Activated CD4-positive, alpha-beta T cell treated with anti-CD3 and anti-CD28 coated beads, Interleukin-2, Interleukin-4, amounts not matched to agents 100 ng/mL and 50 ng/mL, durations not matched to agents 16 hours and 8 hours (primary cell): ENCODE results near the gene CACNB3.

Experiments used
- DNase-seq: peaks from one replicate; pipeline ENCODE4 v3.0.0-alpha.2; 2020; ENCODE audit warnings: low spot score

The CACNB3 gene

DNA sequence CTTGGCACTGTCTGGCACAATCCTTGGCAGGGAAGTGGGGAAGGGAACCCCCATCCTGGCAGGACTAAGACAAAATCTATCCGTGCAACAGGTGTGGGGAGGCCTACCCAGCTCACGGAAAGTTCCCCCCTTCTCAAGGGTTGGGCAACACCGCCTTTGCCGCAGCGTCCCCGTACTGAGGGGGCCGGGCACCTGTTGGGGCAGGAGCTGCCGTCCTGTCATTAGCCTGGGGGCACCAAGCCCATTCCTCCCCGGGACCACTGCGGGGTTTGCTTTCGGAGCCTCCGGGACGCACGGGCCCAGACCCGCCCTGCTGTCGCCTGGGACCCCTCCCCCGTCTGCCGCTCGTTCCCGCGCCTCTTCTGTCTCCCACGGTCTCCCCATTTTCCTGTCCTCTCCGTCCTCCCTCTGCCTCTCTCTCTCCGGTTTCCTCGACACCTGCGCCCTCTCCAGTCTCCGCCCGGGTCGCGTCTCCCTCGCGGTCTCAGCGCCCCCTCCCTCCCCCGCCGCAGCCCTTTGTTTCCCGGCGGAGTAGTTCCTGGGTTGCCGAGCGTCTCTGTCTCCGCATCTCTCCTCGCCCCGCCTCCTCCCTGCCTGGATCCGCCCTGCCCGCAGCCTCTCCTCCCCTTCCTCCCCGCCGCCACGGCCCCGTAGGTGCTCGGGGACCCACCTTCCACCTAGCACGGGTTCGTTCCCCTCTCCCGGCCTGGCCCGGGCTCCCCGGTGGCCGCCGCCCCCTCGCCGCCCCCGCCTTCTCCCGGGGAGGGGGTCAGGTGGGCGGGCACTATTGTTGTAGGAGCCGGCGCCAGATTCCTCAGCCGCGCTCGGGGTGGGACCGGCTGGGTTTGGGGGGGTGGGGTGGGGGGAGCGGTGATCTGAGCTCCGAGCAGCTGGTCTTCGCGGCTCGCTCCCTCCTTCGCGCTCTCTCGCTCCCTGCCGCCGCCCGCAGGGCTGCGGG, at the start of gene CACNB3:
Gene CACNB3, plus strand, starts transcription at position 624 of the 958 bp plus-strand sequence. CDS start 434 bp downstream, outside the sequence.
- peak; percentile 60 for DNase-seq

DNA sequence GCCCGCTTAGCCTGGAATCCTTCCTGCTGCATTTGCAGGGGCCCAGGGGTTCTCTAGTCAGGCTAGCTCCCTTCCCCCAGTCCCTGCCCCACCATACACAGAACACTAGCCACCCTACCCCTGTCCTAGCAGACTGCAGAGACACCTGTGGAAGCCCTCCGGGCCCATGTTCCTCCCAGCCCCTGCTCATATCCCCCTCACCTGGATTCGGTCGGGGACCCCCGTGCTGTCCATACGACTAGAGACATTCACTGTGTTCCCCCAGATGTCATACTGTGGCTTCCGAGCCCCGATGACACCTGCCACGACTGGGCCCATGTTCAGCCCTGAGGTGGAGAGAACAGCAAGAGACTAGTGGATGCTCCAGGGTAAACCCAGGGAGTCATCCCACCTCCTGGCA, 49.6 kb upstream of the CACNB3 start:
- DNase-seq = no peak

DNA sequence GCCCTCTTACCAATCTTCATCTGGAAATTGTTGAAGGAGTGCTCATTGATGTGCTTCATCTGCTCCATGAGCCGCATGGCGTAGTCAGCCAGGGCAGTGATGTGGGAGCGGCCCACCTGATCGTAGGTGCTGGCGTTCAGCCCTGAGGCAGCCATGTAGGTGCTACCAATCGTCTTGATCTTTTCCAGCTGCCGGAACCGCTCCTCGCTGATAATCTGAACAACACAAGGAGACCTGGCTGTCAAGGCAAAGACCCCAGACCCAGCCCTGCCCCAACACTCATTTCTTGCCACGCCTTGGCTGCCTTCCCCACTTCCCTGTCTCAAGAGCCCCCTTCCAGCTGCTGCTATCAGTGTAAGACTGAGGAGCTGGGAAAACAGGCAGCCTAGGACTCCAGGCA, 47.5 kb upstream of the CACNB3 start:
- no peak for DNase-seq

- DNase-seq = no peak
Measured at GRCh38 chr12:48771588-48772112, 46.6 kb upstream of the CACNB3 start.

DNA sequence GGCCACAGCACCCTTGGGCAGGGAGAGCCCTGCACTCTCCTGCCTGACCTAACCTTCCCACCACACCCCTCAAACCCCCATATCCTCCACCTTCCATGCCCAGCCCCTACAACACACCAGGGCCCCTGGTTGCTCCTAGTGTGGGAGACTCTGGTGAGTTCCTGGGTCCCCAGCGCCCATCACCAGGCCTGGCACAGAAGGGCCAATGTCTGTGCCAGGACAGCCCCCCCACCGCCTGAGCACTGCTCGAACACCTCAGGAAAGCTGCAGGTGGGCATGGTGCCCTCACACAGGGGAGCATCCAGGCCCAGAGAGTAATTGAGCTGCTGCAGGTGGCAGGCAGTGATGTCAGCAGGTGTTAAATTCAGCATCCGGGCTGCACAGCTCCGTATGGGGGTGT, 44.6 kb upstream of the CACNB3 start:
- no peak for DNase-seq

GRCh38 chr12:48774516-48774915, 43.8 kb upstream of the CACNB3 start:
- no peak for DNase-seq

- no peak for DNase-seq
Measured at GRCh38 chr12:48775299-48775698, 43.0 kb upstream of the CACNB3 start.

DNA sequence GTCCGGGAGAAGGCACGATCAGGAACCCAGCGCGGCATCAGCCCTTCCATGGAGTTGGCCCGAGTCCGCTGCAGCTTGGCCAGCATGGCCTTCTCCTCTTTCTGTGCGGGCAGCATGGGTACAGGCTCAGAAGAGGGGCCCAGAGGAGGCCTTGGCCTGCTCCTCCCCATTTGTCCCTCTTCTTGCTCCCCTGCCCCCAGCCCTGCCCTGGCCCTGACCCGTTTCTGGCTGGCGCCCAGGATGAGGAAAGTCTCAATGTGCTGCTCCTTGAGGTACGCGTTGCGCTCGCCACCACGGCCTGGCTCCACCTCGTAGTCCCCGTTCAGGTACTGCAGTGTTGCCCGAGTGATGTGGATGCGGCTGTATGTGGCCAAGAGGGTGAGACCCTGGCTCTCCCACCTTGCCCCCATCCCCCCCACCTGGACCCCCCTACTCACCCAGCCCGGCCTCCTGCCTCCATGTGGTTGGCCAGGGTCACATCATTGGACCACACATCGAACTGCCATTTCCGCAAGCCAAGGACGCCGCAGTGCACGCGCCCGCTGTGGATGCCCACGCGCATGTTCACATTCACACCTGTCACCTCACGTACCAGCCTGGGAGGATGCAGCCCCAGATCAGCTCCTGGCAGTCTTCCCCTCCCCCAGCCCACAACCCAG, 42.2 kb upstream of the CACNB3 start:
- DNase-seq = no peak

DNA sequence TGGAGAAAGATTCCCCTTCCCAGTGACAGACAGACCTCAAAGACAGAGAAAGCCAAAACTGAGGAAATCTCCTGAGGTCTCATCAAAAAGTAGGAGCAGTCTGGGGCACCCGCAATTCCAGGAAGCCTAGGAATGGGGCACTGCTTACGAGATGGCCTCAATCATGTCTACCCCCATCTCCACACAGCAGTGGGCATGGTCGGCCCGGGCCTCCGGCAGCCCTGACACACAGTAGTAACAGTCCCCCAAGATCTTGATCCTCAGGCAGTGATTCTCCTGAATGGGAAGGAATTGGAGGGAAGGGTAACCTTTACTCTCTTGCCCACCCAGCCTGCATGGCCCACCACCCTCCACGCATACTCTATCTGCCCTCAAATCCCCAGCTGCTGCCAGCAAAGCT, 41.3 kb upstream of the CACNB3 start:
- no peak for DNase-seq

DNA sequence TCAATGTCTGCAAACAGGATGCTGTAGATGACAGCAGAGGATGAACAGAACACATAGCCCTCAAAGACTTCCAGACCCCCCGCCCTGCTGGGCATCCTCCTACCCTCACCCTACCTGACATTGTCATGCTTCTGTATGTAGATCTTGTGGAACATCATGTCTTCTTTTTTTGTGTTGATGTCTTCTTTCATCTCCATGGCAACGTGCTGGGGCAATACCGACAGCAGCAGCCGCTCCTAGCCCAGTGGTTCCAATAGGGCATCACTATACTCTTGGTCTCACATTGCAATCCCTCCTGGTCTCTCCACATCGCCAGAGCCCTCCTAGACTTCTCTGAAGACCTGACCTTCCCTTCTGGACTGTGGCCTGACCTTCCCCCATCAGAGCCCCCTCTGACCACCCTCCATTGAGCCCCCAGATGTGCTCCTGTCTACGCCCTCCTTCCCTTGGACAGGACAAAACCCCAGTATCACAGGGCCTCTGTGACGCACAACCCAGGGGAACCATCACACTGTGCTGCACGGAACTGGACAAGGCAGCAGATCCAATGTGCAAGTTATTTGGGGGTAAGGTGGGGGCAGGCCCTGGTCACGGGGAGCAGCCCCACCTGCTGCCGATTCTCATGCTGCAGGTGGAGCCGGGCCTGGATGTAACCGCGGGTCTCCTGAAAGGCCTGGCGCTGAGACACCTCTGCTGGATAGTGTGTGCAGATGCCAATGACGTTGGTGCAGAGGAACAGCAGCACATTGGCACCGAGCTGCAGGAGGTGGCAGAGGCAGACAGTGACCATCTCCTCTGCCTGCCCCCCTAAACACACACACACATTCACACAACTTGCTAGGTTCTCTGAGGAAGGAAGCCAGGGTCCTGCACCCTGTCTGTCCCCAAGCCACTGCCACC, 40.5 kb upstream of the CACNB3 start:
- DNase-seq = no peak

GRCh38 chr12:48779869-48780268, 38.4 kb upstream of the CACNB3 start:
- DNase-seq = no peak

DNA sequence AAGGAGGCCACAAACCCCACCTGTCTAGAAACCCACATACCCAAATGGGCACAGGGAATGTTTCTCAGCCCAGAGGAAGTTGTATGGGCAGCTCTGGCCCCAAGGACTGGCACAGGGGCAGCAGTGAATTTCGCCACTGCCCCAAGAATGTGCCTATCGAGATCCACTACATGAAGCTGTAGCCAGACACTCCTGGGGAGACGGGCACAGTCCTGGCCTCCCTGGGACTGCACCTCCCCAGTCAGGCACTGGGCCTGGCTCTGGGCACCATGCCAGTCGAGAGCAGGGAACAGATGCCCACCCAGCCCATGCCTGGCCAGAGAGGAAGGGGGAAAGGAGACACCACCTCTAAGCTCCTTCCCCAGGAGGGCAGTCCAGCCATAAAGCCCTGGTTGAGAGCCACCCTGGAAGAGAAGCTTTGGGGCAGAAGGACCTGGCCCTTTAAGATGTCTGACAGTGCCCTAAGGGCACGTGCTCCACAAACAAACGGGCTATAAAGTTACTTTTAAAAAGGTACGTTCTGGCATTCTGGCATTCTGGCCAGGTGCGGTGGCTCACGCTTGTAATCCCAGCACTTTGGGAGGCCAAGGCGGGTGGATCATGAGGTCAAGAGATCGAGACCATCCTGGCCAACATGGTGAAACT, 37.8 kb upstream of the CACNB3 start:
- DNase-seq = no peak

GRCh38 chr12:48781750-48782456, 36.4 kb upstream of the CACNB3 start:
- DNase-seq = no peak

DNA sequence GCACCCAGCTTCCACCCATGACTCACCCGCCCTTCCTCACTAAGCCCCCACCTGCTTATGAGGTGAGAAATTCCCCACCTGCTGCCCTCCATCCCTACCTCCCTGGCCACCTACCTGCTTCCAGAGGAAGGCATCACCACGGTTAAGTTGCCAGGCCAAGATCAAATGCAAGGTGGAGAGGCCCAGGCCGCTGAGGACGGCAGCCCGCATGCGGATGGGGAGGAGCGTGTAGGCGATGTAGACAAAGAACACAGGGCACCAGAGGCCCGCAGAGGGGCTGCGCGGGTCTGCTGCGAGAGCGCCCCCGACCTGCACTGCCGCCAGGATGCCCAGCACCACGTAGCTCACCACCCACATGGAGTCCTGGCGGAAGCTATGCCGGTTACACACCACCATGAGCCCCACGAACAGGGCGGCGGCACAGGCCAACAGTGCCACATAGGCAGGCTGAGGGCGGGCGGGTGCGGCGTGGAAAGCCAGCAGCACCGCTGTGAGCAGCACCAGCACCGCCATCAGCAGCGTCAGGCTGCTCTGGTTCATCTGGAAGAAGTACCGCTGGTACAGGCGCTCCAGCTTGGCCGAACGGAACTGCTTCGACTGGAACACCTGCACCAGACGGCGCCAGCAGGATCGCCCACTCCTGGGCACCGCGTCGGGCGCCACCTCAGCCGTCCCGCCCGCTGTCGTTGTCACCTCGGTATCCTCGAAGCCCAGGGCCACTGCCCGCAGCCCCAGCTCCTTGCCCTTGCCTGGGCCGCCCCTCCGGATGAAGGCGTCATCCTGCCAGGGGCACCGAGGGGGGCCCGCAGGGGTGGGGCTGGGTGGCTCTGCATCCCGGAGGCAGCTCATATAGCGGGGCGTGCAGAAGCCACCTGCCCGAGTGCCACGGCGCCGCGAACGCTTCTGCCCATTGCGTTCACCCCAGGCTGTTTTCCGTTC, 35.6 kb upstream of the CACNB3 start:
- no peak for DNase-seq

DNA sequence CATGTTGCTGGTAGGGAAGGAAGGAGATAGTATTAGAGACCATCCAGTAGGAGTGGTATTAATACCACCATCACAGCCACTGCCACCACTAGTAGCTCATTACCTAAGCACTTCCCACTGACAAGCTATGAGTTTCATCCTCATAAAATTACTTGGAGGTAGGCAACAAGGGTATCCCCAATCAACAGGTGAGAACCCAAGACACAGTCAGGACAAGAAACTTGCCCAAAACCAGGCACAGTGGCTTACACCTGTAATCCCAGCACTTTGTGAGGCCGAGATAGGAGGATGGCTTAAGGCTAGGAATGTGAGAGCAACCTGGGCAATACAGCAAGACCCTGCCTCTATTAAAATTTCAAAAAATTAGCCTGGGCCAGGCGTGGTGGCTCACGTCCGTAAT, 34.9 kb upstream of the CACNB3 start:
- DNase-seq = no peak

DNA sequence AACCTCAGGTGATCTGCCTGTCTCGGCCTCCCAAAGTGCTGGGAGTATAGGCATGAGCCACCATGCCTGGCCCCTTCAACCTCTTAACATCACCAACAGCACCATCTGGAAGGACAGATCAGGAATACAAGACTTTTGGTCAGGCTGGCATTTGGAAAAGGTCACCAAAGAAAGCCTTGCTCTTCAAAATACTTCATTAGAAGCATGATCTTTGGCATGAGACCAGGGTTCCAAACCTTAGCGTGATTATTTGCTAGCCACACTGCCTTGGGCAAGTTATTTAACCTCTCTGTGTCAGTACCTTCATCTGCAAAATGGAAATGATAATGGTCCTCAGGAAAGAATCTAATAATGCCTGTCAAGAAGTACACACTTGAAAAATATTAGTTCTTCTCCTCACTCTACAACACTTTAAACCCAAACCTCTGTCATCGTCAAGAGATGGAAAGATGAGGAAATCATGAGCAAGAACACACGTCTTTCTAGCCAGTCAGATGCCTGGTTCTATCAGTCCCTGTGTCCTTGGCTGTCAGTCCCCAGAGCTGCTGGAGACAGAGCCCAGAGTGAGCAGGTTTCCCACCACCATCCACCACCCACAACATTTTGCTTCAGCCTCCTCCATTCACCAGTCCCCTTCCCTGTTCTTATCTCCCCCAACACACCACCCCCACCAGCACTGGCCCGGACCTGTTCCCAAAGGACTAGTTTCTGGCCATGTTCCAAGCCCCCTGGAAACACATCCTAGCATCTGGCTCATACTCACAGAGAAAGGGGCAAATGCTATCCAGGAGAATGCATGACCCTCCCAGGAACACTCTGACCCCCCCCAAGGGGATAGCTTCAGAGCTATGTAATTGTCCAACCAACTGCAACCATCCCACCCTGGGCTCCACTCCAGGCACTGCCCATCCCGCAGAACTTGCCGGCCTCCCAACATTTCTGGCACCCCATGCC, 31.4 kb upstream of the CACNB3 start:
- no peak for DNase-seq

- DNase-seq = no peak
Measured at GRCh38 chr12:48787791-48788523, 30.3 kb upstream of the CACNB3 start.

DNA sequence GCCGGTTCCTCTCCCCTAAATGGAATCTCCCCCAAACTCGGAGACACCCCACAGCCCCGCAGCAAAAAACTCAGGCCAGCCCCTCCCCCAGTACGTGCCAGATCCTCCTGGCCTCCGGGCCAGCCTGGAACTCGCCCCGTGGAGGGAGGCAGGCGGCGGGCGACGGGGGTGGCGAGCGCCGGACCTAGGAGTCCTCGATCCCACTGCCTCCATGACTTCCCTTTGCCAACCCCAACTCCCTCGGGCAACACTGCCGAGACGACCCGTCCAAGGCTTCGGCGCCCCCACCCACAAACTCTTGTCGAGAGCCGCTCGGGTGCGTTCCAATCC, 29.8 kb upstream of the CACNB3 start:
- no peak for DNase-seq
